ENCODE measurements around the gene JAML.

Gene JAML, protein sequence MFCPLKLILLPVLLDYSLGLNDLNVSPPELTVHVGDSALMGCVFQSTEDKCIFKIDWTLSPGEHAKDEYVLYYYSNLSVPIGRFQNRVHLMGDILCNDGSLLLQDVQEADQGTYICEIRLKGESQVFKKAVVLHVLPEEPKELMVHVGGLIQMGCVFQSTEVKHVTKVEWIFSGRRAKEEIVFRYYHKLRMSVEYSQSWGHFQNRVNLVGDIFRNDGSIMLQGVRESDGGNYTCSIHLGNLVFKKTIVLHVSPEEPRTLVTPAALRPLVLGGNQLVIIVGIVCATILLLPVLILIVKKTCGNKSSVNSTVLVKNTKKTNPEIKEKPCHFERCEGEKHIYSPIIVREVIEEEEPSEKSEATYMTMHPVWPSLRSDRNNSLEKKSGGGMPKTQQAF

DNA sequence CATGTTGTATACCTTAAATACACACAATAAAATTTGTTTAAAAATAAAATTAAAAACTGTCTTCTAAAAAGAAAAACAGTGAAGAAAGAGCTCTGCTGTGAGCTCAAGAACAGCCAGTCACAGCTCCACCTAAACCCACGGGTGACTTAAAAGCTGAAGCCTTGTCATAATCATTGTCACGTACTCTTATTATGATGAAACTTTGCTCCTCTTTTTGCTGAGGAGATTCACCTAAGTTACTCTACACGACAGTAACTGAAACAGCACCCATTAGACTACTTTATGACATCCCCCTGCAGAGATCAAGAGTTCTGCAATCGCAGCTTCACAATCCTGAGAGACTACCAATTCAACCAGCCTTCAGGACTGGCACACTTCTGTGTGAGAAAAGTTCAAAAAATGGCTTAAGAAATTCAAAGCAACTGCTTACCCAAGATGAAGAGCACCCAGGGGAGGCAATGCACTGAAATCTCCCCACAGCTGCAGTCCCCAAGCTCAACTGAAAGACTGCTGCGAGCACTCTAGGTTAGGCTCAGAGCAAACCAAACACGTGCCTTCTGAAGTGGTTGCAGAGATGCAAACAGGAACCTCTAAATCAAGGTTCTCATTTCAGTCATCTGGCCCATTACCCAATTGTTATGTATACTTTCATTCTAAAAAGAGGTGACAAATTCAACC lies at the start of gene JAML:
Gene JAML (minus strand): TSS at position 501 of the 678 bp plus-strand sequence. CDS start 10,145 bp downstream, outside the sequence.
- no peak for DNase-seq (ENCODE audit: low spot score)

DNA sequence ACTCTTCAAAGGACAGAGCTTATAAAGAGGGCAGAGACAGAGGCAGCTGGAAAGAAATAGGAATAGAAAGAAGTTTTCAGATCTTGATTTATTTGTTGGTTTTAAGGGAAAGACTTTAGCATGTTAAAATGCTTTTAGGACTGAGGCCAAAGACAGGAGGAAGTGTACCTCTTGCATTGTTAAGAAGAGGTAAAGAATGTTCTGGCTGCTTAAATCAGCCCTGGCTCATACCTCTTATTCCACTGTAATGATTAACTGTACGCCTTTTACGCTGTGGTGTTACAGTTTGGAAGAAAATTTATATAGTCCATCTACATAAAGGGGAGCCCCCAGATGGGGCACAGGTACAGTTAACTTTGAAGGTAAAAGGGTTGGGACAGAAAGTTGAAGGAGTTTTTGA lies 49.4 kb upstream of the JAML start:
- DNase-seq (ENCODE audit: low spot score), result no peak

DNA sequence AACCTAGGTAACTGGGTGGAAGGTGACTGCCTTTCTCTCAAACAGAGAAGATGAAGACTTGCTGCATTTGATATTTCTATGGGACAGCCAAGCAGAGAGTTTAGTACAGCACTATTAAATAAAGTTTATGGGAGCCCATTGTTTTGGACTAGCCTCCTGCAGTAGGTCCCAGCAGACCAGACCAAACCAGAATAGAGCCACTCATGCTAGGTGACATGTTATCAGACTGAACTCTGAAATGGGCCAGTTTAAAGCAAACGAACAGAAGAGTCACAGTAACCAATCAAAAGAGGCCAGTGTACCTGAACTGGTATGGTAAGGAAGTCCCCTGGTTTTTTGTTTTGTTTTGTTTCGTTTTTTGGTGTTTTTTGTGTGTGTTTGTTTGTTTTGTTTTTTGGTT lies 47.2 kb upstream of the JAML start:
- no peak for DNase-seq (ENCODE audit: low spot score)

DNA sequence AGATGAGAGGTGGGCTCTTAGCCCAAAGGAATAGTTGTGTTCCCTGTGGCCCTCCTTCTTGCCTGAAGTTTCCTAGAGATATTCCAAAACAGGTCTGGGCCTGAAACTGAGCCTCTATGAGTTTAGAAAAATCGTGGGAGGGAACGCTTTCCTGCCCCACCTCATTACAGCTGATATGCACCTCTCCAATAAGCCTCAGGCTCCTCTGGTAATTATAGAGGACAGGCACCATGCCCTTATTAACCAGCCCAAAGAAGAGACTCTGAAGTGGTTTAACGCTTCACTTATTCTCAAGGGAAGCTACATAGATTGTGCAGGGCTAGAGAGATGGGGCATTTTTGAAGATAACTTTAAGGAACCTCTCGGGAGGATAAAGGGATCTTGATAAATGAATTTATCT lies 42.7 kb upstream of the JAML start:
- no peak for DNase-seq (ENCODE audit: low spot score)

DNA sequence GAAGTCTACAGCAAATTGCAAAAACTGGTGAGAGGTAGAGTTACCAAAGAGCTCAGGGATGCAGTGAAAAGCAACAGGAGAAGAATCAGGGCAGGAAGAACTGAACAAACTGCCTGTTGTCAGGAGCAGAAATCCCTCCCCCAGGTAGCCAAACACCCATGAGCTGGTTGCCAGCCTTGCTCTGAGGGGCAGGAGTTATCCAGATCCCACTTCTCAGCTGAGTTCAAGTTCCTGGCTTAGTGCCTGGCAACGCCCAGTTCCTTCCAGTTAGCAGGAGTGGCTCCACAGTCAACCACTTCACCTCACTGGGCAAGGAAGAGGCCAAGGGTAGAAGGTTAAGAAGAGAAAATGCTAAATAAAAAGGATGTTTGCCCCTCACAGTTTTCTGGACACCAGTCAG lies 41.1 kb upstream of the JAML start:
- DNase-seq (ENCODE audit: low spot score), result no peak

DNA sequence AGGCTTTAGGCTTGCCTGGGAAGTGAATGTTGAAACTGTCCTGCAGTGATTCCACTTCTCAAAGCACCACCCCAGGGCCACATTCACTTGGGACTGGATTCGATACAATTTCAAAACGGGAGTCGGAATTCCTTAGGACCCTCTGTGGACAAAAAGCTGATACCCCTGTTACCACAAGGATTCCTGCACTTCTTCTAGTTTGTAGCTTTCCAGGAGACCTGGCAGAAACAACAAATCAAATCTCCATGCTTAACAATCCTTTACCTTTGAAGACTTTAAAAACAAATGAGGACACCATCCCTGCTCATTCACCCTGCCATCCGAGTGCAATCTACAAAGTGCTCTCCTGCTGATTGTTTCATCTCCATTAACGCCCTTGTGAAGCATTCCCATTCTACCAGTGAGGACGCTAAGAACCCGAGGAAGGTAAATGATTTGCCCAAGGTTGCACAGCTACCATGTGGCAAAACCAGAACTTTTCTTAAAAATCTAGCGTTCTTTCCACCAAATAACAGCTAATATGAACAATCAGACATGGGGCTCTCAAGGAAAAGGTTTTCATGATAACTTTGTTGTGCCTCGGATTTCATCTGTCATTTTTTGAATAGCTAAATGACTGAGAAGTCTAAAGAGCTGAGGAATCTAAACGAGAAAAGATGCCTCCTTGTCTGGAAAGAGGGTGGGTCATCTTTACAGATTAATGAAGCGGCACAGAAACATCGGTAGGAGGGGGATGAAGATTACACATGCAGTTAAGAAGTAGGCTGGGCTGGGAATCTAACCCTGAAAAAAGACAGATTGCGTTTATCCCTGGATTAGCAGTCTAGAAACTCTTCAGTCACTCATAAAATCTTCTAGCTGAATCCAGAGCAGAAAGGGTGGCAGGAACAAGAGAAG lies 40.0 kb upstream of the JAML start:
- no peak for DNase-seq (ENCODE audit: low spot score)

DNA sequence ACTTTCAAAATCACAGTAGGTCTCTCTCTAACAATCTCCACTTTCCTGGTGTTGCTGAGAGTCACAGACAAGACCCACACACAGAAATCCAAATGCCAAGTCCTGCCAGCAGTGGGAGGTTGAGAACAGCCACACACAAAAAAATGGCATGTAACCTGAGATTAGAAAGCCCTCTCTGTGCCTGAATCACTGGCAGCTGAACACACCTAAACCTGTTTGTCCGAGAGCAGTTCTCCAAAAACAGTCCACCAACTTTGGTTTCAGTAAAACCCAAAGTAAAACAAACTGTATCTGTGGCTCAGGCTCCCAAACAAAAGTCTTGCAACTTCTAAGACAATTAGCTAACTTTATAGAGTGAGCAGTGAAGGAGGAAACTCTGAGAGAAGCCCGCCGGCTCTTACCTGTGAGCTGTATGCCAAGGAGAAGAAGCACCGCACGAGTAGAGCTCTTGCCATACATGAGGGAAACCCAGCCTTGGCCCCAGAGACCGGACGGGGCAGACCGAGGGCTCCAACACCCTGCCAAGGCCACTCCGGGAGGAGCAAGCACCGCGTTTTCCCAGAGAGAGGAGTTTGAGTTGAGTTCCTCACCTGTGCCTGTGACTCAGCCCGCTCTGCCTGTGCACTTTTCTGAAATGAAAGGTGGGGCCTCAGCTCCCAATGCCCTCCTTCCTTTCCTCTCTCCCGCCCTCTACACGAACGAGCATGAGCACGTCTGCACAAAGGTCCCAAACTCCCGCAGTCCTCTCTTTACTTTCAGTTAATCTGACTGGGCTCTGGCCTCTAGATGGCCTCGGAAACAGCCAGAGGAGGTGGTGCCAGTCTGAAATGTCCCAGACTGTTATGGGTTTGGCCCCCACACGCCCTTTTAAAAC lies 39.1 kb upstream of the JAML start, which contains the start of gene MPZL2:
Gene MPZL2 (minus strand): TSS at position 603 of the 874 bp plus-strand sequence. CDS start 144 bp downstream, at position 459.
- peak; percentile 62 for DNase-seq (ENCODE audit: low spot score)

DNA sequence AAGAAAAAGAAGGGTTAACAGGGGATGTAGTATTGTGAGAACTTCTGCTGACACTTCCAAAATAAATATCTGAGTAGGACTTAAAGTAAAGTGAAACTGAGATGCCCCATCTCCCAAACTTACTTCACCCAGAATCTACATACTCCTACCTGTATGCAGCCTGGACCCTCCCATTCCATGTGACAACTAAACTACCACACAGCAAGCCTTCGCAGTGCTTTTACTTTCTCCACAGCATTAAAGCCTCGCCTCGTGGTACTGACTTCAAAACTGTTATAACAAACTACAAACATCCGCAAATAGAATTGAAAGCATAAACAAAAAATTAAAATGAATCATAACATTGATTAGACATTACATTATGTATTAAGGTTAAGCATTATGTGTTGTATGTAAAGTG lies 38.3 kb upstream of the JAML start:
- no peak for DNase-seq (ENCODE audit: low spot score)

DNA sequence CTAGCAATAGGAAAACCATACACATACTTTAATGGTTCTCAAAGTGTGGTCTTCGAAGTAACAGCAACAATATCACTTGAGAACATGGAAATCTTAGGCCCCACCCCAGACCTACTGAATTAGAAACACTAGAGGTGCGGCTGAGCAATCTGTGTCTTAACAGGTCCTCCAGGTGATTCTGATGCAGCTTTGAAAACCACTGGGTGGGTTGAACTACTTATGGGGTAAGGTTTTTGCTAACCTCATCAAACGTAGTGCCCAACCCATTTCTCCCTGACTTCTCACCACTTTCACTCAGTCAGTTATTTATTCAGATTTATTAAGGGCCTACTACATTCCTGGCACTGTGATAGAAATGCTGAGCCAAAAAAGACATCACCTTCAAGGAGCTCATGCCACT lies 35.5 kb upstream of the JAML start:
- DNase-seq (ENCODE audit: low spot score), result no peak

DNA sequence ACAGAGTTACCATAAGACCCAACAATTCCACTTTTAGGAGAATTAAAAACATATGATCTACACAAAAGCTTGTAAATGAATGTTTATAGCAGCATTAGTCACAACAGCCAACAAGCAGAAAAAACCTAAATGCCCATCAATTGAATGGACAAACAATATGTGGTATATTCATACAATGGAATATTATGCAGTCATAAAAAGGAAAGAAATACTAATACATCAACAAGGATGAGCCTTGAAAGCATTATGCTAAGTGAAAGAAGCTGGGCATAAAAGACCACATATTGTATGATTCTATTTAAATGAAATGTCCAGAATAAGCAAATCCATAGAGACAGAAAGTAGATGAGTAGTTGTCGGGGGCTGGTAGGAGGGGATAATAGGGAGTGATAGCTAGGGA lies 34.3 kb upstream of the JAML start:
- DNase-seq (ENCODE audit: low spot score), result no peak

DNA sequence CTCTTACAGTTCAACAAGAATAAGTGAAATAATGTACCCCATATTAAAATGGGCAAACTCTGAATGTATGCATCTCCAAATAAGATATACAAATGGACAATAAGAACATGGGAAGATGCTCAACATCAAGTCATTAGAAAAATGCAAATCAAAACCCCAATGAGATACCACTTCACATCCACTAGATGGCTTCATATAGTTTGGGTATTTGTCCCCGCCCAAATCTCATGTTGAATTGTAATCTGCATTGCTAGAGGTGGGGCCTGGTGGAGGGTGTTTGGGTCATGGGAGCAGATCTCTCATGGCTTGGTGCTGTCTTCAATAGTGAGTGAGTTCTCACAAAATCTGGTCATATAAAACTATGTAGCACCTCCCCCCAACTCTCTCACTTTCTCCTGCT lies 33.6 kb upstream of the JAML start:
- no peak for DNase-seq (ENCODE audit: low spot score)

DNA sequence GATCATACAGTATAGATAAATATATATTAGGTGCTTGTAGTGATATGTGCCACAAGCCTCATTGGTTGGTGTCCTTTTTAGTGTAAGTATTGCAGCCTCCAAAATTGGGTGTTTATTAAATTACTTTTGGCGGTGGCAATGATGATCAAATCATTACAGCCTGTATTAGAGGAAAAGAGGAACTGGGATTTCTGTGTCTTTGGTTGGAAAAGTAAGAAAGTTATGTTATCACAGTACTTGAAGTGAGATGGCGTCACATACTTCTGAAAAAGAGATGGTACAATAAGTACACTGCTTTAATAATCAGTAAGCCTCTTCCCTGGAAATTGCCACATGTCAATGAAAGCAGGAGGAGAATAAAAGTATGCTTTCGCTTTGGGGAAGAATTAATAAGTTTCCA lies 27.9 kb upstream of the JAML start:
- DNase-seq (ENCODE audit: low spot score), result no peak

DNA sequence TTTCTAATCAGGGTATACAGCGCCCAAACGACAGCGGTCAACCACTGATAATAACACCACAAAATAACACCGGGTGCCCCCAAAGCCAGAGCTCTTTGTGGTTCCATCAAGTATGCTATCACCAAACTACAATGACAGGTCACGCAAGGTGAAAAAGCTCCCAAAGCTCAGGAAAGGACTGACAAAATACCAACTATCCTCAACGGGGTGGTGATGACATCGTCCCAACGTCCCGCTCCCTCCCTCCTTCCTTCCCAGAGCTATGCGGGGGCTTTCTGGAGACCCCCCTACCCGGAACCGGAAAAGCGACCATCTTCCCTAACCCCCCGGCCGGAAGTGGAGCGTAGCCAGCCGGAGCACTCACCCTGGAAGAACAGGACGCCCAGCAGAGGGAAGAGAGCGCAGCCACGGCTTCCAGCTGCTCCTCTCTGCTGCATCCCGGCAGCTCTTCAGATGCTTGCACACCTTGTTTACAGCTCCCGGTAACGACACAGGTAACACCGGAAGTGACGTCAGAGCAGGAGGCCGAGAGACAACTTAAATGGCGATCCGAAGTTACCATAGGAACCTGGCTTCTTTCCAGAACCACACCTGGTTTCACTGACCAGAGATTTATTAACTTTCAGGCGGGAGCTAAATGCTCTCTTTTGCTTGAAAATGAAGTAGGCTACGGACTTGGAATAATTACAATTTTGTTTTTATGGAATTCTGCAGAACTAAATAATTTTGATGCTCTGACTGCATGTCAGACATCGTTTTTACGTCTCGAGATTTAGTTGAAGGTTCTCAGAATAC lies 27.2 kb upstream of the JAML start, which contains the start of gene MPZL3:
Gene MPZL3 (minus strand): TSS at position 508 of the 795 bp plus-strand sequence. CDS start 71 bp downstream, at position 437.
- peak; percentile 82 for DNase-seq (ENCODE audit: low spot score)

DNA sequence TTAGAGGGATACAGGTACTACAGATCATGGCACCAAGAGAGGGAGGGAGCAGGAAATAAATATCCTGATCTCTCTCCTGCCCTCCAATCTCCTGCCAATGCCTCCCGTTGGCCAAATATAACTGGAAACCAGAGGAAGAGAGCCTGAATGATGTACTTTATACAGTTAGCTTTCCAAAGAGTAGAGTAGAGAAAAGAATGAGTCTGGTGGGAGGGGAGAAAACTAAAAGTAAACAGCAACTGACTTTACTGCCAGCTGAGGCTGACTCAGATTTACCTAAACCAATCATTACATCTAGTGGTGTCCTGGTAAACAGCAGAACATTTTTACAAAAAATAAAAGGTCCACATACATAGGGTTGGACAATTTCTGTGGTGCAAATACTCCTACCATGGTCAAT lies 22.2 kb upstream of the JAML start:
- no peak for DNase-seq (ENCODE audit: low spot score)

DNA sequence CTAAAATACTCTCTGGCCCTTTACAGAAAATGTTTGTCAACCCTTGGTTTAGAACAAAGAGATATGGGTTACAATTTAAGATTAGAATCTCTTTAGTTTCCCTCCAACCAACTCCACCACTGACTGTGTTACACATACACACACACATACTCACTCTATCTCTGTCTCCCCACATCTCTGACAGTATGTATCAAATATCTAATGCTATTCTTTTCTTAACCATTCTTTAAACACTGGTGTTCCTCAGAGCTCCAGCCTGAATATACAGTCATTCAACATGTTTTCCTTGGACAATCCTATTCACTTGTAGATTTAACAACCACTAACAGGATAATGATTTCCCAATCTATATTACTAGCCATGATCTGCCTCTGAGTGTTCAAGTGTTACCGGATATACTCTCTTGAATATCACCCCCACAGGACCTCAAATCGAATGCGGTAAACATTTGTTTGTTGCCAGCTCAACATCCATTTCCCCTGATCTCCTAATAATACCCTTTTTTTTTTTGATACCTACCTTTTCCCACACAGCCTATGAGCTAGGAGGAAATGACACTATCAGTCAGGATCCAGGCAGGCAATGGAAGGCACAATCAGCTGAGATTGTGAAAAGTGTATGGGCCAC lies 21.2 kb upstream of the JAML start:
- DNase-seq (ENCODE audit: low spot score), result no peak

DNA sequence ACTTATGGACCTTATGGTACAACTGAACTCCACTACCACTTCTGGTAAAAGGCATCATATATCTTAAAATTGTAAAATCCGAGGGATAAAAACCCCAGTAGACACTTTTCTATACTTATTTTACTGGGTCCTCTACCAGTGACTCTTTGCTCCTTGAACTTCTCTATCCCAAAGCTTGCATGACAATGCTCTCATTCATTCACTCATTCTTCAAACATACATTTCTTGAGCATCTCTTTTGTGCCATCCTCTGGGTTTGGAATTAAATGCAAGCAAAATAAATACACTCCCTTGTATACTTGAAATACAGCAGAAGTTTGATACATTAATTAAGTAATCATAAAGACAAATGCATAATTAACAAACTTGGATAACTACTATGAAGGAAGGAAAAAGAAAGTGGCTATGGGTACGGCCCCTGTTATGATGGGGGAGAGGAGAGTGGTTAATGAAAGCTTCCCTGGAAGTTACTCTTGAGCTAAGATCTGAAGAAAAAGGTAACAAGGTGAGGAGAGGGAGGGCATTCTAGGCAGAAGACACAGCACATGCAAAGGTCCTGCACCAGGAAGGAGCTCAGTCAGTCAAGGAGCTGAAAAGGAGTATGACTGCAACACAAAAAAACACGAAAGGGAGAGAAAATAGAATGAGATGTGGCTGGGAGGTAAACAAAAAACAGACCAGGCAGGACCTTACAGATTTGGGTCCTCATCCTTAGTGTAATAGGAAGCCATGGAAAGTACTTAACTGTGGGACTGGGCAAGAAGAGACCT lies 19.4 kb upstream of the JAML start:
- DNase-seq (ENCODE audit: low spot score), result no peak

DNA sequence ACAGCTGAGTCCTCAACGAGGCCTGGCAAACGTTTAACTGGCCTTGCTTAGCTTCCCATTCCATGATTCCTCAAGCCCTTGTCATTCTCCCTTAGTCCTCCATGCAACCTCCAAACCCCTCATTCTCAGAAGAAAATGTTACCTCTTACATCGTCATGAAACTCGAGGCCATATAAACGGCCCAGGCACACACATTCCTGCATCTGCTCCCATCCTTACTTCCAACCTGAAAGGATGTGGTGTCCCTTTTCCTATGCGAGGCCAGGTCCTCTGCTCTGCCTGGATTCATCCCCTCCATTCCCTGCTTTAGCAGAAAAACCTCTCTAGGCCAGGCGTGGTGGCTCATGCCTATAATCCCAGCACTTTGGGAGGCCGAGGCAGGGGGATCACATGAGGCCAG lies 18.4 kb upstream of the JAML start:
- no peak for DNase-seq (ENCODE audit: low spot score)

DNA sequence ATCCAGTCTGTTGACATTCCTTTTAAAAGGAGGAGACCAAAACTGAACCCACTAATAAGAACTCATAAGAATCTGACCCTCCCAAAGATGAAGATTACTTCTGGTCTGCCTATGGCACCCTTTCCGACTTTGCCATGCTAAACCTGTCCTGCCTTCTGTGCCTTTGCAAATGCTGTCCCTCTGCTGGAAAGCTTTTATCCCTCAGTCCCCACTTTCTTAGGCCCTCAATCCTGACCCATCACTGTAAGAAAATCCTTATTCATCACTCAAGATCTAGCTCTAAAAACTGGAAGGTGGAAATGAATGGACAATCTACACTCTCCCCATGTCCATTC lies 16.9 kb upstream of the JAML start:
- no peak for DNase-seq (ENCODE audit: low spot score)

DNA sequence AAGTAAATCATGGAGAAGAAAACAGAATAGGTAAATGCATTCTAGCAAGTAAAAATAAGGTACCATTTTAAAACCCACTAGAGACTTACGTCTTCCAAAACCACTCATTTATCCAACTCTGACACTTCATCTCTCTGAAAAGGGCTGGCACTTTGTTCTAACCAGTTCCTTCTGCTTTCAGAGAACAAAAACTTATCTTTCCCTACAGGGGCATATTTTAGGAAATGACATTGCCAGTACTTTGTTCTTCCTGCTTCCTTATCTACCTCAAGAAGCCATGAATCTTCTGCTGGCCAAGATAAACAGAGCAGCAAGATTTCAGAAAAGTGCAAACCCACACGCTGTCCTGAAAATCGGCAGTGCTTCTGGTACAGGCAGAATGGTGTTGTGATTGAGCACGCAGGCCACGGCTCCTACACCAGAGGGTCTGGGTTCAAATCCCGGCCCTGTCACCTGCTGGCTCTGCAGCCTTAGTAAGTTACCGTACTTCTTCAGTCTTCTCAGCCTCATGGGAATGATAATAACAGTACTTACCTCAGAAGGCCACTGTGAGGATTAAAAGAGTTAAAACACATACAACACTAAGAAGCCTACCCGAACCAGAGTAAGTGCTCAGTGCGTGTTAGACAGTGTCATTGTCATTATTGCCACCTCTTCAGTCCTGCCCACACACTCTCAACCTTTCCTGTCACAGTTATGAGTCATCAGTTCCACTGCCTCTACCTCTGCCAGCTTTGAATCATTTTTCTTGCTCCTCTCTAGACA lies 16.4 kb upstream of the JAML start:
- peak; percentile 33 for DNase-seq (ENCODE audit: low spot score)

All from iPS-NIHi11 (cell line).